GM18526 (cell line): ENCODE data around the gene CHSY1.

Experiments used
- POLR2A ChIP-seq: IDR thresholded peaks from 3 replicates; pipeline ENCODE4 v1.6.1; 2011; ENCODE audit not compliant: insufficient read length; ENCODE audit errors: extremely low read depth

Gene CHSY1, protein sequence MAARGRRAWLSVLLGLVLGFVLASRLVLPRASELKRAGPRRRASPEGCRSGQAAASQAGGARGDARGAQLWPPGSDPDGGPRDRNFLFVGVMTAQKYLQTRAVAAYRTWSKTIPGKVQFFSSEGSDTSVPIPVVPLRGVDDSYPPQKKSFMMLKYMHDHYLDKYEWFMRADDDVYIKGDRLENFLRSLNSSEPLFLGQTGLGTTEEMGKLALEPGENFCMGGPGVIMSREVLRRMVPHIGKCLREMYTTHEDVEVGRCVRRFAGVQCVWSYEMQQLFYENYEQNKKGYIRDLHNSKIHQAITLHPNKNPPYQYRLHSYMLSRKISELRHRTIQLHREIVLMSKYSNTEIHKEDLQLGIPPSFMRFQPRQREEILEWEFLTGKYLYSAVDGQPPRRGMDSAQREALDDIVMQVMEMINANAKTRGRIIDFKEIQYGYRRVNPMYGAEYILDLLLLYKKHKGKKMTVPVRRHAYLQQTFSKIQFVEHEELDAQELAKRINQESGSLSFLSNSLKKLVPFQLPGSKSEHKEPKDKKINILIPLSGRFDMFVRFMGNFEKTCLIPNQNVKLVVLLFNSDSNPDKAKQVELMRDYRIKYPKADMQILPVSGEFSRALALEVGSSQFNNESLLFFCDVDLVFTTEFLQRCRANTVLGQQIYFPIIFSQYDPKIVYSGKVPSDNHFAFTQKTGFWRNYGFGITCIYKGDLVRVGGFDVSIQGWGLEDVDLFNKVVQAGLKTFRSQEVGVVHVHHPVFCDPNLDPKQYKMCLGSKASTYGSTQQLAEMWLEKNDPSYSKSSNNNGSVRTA

DNA sequence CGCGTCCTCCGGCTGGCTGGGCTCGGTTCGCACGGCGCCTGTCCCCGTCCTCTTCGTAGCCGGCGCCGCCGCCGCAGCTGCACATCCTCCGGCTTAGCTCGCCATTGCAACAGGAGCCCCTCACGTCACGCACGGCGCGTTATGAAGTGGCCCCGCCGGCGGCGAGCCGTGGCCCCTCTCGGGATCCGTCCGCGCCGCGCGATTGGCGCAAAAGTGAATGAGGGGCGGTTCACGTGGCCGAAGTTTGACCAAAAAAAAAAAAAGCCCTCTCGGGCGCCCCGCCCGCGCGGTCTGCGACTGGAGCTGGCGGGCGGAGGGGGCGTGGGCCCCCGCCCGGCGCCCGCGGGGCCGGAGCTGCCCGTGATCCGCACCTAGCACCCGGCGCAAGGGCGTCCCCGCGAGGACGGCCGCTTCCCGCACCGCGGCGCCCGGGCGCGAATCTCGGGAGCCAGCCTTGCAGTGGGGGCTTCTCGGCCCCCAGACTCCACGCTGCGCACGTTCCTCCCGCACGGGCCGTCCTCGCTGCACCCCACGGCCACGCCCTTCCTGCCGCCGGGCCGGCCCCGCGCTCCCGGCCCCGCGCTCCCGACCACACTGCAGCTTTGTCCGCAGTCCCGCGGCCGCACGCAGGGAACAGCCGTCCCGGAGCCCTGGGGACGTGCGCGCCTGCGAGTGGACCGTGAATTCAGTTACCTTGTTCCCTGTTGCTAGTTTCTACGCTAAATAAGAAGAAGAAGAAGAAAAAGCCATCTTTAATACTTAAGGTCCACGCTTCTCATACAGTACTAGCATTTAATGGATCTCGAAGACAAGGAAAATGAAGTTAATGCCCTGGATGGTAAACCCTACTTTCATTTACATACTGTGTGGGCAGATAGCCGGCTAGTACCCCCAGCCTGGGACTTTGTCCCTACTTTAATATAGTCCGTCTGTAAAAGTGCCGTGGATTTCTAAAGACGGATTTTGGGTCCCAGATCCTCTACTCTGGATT lies at the start of gene CHSY1:
Gene CHSY1, minus strand, starts transcription at position 219 of the 991 bp plus-strand sequence. CDS start 592 bp downstream, outside the sequence.
- peak; percentile 77 for TF ChIP-seq POLR2A

DNA sequence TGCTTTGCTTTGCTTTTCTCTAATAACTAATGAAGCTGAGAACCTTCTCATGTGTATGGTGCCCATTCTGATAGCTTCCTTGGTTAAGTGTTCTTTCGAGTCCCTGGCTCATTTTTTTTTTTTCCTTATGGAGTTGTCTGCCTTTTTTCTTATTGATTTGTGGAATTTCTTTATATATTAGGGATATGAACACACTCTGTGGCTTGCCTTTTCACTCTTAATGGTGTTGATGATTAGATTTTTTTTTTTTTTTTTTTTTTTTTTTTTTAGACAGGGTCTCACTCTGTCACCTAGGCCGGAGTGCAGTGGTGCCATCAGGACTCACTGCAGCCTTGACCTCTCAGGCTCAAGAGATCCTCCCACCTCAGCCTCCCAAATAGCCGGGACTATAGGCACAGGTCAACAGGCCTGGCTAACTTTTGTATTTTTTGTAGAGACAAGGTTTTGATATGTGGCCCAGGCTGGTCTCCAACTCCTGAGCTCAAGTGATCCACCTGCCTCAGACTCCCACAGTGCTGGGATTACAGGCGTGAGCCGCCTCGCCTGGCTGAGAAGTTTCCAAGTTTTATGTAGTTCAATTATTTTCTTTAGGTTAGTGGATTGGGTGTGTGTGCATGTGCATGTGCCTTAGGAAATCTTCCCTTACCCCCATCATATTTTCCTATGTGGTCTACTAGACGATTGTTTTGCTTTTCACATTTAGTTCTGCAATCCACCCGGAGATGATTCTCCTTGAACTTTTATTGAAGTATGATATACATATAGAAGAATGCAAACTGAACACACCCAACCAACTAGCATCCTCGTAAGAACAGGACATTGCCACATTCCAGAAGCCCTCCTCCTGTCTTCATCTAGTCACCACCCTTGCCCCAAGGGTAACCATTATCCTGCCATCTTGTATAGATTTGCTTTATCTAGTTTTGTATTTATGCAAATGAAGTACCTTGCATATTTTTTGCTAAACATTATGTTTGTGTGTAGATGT lies 44.9 kb upstream of the CHSY1 start:
- no peak for TF ChIP-seq POLR2A

DNA sequence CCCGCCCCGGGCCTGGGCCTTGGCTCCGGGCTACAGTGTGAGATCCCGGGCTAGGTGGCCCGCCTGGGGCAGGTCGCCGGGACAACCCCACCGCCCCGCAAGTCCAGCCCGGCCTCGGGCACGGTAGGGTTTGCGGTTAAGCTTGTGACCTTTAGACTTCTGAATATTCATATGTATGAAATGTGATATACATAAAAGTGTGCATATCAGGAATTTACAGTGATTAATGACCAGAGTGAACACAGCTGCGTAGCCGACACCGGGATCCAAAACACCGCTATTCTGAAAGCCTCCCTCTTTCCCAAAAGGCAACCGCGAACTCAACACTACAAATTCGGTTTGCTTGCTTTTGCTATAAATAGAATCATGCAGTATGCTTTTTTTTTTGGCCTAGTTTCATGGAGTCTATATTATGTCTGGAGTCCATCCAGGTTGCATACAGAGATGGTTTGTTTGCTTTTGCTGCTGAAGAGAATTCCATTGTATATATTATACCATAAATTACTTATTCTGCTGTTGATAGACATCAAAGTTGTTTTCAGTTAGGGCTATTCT lies 43.8 kb upstream of the CHSY1 start:
- no peak for TF ChIP-seq POLR2A

DNA sequence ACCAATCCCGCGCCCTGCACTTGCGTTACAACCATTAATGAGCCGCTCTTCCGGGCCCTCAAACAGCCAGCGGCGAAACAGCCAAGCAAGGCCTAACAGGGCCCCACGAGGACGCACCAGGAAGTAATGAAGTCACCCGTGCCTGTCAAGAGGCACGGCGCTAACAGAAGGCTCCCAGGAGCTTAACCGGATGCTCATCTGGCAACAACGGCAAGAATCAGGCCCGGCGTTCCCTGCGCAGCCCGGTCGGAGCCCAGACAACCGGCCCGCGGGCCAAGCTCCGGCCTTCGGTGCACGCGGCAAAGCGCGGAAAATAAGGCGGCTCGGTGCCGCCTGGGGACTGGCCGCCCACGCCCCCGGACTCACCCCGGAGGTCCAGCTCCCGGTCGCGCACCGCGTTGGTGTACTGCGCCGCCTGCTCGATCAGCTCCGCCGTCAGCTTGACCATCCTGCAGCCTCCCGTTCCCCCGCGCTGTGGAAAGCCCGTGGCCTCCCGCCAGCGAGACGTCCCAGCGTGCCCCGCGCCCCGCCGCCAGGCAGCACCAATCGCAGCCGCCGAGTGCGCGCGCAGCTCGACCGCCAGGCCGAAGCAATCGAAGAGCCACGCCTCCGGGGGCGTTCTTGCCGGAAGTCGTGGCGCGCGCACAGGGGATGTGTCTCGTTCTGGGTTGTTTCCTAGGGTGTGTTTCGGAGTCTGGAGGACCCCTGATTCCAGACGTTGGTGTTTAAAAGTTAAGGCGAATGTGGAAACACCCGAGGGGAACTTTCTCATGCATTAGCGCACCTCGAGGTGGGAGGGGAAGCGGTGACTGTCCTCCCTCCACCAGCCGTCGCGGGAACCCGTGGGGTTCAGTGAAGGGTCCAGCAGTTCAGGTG lies 43.1 kb upstream of the CHSY1 start, which contains the start of gene SNRPA1:
Gene SNRPA1, minus strand, starts transcription at position 518 of the 876 bp plus-strand sequence. Its CDS starts 70 bp downstream, at position 448.
- TF ChIP-seq POLR2A, result peak; percentile 81

DNA sequence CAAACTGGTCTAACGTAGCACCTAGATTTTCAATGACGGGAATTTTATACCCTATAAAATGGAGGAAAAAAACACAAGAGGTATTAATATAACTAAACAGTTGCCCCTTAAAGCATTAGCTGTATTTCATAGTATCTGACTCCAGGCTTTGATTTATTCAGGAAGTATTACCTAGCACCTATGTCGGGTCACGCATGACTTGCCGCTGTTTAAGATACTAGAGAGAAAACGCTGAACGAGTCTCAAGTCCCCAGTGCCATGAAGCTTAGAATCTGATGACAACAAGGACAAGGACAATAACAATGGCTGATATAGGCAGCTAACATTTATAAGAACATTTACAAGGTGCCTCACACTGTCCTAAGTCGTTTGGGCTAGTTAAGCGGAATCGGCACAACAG lies 41.3 kb upstream of the CHSY1 start:
- no peak for TF ChIP-seq POLR2A

DNA sequence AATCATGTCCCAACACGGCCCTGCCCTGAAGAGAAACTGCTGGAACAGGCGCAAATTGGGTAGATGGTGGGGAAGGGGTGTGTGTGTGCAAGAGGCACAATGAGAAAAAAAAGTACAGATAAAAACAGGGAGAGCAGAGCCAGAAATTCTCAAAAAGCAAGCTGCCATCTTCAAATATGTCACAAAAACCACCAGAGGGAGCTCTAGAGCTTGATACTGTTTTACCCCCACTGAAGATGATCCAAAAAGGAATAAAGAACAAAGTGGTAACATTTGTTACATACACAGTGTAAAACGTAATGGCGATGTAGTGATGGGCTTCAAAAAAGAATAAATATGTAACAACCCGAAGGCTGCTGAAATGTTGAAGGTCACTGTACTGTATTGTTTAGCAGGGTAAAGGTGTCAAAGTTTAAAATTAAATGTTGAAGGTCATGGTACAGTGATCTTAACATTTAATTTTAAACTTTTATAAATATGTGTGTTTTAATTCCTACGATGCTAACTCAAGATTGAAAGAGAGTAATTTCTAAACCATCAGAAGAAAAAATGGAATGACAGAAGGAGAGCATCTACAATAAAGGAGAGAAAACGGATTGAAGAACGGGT lies 37.2 kb upstream of the CHSY1 start:
- no peak for TF ChIP-seq POLR2A

DNA sequence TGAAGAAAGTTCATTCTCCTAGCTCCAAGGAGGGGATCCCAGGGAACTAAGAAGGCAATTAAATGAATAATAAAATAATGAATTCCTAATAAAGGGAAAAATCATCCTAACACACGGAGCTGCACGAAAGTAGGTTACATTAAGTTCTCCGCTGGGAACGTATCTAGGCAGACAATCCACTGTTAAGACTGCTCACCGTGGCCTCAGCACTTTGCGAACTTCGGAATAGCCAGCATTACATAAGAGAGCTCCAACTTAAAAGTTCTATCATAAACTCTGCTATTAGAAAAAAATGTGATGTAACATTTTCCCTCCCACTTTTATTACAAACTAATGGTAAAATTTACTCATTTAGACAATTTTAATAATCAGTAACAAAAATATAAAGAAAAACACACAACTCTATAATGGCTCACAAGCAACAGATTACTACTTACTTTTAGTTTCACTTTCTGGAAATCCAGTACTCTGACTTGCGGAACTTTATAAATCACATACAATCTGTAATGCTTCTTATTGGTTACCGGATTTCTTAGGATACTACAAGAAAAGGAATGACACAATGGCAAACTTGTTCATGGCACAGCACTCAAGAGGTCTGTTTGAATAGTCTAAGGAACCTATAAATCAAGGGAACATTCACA lies 34.7 kb upstream of the CHSY1 start:
- no peak for TF ChIP-seq POLR2A

DNA sequence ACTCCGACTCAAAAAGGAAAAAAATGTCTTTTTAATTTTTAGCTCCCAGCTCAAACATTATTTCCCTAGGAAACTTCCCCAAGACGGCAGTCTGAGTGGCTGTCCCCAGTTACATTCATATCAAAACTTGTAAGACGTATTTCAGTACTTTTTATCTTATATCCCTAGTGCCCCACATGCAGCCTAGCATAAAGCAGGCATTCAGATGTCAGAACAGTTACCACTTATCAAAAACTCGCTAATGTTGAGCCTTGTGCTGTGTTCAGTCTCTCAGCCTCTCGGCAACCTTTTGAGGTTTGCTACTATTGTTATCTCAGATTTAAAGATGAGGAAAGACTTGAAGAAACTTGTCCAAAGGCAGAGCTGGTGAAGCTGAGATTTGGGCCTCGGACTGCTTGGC lies 32.1 kb upstream of the CHSY1 start:
- TF ChIP-seq POLR2A, result no peak

DNA sequence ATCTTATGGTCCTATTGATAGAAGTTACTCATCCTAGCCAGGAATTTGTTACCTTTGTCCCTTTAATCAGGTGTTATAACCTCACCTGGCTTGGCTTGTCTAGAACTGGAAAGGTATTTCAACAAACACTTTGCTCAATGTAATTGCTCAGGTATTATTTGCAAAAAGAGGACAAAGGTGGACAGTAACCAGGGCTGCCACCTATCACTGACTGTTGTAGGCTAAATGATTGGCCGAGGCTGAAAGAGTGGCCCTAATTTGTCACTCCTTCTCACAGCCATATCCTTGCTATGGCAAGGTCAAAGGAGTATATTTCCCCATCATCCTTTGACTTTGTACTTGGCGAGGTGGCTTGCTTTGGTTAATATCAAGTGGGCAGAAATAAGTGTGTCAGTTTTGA lies 28.2 kb upstream of the CHSY1 start:
- no peak for TF ChIP-seq POLR2A

DNA sequence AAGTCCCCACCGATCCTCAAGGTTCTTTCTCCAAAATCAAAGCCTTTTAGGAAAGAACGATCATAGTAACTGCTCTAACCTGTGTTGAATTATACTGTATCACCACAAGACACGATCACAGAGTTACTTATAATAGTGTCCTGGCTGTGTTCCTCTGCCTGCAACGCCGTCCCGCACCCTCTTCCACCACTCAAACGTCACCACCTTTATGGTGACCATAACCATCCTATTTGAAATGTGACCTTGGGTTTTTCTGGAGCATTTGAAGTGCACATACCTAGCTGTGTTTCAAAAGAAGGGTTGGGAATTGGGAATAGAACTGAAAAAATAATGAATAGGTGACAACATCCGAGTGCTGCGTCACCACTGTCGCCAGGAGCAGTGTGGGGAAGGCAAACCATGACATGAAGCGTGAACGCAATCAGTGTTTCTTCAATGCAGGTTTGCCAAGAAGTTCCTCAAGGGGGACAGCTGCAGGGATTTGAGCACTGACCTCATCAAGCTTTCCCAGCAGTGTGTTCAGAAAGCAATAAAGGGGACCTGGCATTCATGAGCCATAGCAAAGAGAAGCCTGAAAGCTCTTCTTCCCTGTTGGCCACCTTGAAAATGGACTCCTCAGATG lies 26.2 kb upstream of the CHSY1 start:
- no peak for TF ChIP-seq POLR2A
